K562 (cell line): ENCODE results near the gene SMIM29. TPM values are rescaled to one million over a fixed set of nuclear protein-coding genes. Genes with fewer than 3 reads are reported as not detected.

Experiments used
- BRCA1 ChIP-seq, 2 experiments: fragments of 450-650 bp in 1 of 2; sonication (generic) in 1 of 2; formaldehyde crosslinking in 1 of 2; IDR thresholded peaks; 2 replicates each; pipeline versions ENCODE4 v1.5.0 to v1.6.1; 2017 to 2020; ENCODE audit warnings: mild to moderate bottlenecking in 1 of 2, missing genetic modification reagents in 1 of 2
- CC2D1A ChIP-seq: fragments of 450-650 bp; IDR thresholded peaks from 2 replicates; pipeline ENCODE4 v1.6.1; 2017; ENCODE audit warnings: mild to moderate bottlenecking
- CXXC5 ChIP-seq: fragments of 250-450 bp; sonication (Bioruptor Pico); IDR thresholded peaks from 2 replicates; pipeline ENCODE4 v1.8.0; 2022; ENCODE audit warnings: inconsistent platforms, mild to moderate bottlenecking, moderate library complexity
- DDX20 ChIP-seq: fragments of 450-650 bp; IDR thresholded peaks from 2 replicates; pipeline ENCODE4 v1.6.1; 2016; ENCODE audit warnings: missing genetic modification characterization, low read depth, mild to moderate bottlenecking, missing compliant biosample characterization, moderate library complexity
- FOXM1 ChIP-seq, 2 experiments: fragments of 450-650 bp in 1 of 2; sonication (generic) in 1 of 2; formaldehyde crosslinking in 1 of 2; IDR thresholded peaks; 2 replicates each; pipeline versions ENCODE4 v1.6.1 to v1.9.0; 2017 to 2022; ENCODE audit warnings: low read depth in 2 of 2, mild to moderate bottlenecking in 2 of 2, missing genetic modification reagents in 1 of 2, moderate library complexity in 1 of 2
- GATAD2A ChIP-seq: fragments of 450-650 bp; IDR thresholded peaks from 2 replicates; pipeline ENCODE4 v1.6.1; 2017
- KDM2B ChIP-seq: fragments of 250-450 bp; sonication (Bioruptor Pico); IDR thresholded peaks from 2 replicates; pipeline ENCODE4 v1.8.0; 2021; ENCODE audit warnings: mild to moderate bottlenecking, moderate library complexity
- POLR2AphosphoS5 ChIP-seq: IDR thresholded peaks from 2 replicates; pipeline ENCODE4 v1.6.1; 2011; ENCODE audit warnings: mild to moderate bottlenecking, low read depth, low read length, moderate library complexity; ENCODE audit not compliant: control insufficient read depth, insufficient read depth
- RCOR1 ChIP-seq, 2 experiments: IDR thresholded peaks; 2 replicates each; pipeline ENCODE4 v1.6.1; 2012; ENCODE audit warnings: low read depth in 2 of 2, low read length in 2 of 2, borderline replicate concordance in 1 of 2, improper control_type of control experiment in 1 of 2
- SMC3 ChIP-seq: conservative IDR thresholded peaks from 2 replicates; pipeline ENCODE4 v1.6.1; 2011; ENCODE audit warnings: low read depth, low read length, improper control_type of control experiment; ENCODE audit not compliant: insufficient read depth
- SPI1 ChIP-seq: IDR thresholded peaks from 2 replicates; pipeline ENCODE4 v1.6.1; 2011; ENCODE audit warnings: low read depth, low read length, control low read depth, borderline replicate concordance
- THRB ChIP-seq: fragments of 450-650 bp; formaldehyde crosslinking; conservative IDR thresholded peaks from 2 replicates; pipeline ENCODE4 v1.4.0; 2022; ENCODE audit warnings: mild to moderate bottlenecking, missing genetic modification characterization
- ZNF583 ChIP-seq: fragments of 250-450 bp; sonication (Bioruptor Pico); IDR thresholded peaks from 2 replicates; pipeline ENCODE4 v1.4.0; 2020
- ZNF592 ChIP-seq: fragments of 450-650 bp; IDR thresholded peaks from 2 replicates; pipeline ENCODE4 v1.6.1; 2017; ENCODE audit warnings: antibody characterized with exemption, mild to moderate bottlenecking
- polyA plus RNA-seq, 8 experiments: library from polyadenylated mRNA; depleted of rRNA in 4 of 8; stranded (reverse) in 5 of 8; unstranded in 3 of 8; fragments of >200 nt; fragmentation: Nextera tagmentation in 2 of 8; fragmentation: Illumina TruSeq in 1 of 8; extraction: Ambion mirVana in 2 of 8; extraction: Trizol in 1 of 8; gene quantifications; 2 replicates each; pipeline versions ENCODE4 v1.2.1 to v1.2.3, GENCODE V29; 2011 to 2014; ENCODE audit warnings: inconsistent platforms in 1 of 8, missing spikeins in 1 of 8
- total RNA-seq, 7 experiments: library from RNA; depleted of rRNA in 6 of 7; stranded (reverse); fragments of >200 nt in 6 of 7; fragmentation: Illumina TruSeq in 2 of 7; extraction: Trizol in 2 of 7; gene quantifications; 2 replicates each; pipeline versions ENCODE4 v1.2.1 to v1.2.3, GENCODE V29; 2011 to 2021; ENCODE audit warnings: low replicate concordance in 1 of 7
- TF ChIP-seq, protein P1 (sequence below), 2 experiments: fragments of 200-800 bp in 1 of 2; sonication (Bioruptor generic) in 1 of 2; sonication (generic) in 1 of 2; formaldehyde crosslinking in 1 of 2; IDR thresholded peaks in 1 of 2; conservative IDR thresholded peaks in 1 of 2; 2 replicates each; pipeline versions ENCODE4 v1.5.0 to v1.6.1; 2016 to 2020; ENCODE audit warnings: missing compliant biosample characterization in 1 of 2, missing genetic modification characterization in 1 of 2, missing genetic modification reagents in 1 of 2

The SMIM29 gene
- total and polyA plus RNA-seq, 9 of the 15 experiments (the other 6 are each of a cell fraction or from before 2014, with no cell fraction given) = 6.5 to 36.7 (median 20.9) TPM

DNA sequence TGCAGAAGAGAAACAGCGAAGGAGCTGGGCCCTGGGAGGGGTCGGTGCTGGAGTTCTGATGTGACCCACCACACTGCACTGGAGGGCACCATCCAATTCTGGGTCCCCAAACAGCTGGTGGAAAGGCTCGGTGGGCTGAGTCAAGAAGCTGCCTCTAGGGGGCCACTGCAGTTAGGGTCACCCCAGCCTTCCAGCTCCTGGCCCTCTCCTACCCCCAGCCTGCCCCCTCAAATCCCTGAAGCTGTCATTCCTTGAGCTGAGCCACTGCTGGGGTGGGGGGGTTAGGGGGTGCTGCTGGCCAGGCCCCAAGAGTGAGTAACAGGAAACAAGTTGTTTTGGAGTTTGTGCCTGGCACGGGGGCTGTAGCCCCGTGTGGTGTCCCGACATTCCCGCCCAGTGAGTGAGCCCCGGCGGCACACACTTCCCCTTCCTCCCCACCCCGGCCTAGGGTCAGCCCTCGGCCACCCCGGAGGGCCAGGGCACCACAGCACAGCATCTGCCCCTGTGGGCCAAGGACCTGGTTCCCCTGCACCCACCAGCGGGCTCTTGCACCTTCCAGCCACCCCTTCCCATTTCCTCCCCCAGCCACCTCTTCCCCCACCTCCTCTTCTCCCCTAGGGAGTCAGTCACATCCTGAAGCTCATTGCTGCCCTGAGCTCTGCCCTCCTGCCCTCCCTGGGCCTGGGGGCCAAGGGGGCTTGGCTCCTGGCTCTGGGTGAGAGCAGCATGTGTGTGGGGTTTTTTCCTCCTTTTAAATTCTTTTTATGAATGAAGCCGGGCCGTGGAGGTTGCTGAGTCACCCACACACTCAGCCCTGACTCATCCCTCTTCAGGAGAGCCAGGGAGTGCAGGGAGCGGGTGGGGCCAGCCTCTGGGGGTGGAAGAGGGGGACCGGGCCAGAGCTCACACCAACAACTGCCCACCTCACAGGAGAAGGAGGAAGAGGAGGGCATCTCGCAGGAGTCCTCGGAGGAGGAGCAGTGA, 4.6 kb downstream of the SMIM29 start (continued):
- TF ChIP-seq THRB (CRISPR knock-in tag) (peak; percentile 84; the same call in 1 of the 2 replicates), CXXC5 (CRISPR knock-in tag) (0 out of 2 replicates have a peak, but pooled peaks have one; percentile 27), ZNF583 (CRISPR knock-in tag) (no peak), CC2D1A (0 out of 2 replicates have a peak, but pooled peaks have one; percentile 10), RCOR1 (IDR thresholded peaks at IDR 0.05; ENCODE audit: borderline replicate concordance in 1 of 2, low read depth in 2 of 2, low read length in 2 of 2) (peak in 1 of 2 experiments; percentile 71; a peak in 1 of 4 replicates), FOXM1 (IDR thresholded peaks at IDR 0.05; ENCODE audit: low read depth) (peak; percentile 13; the same call in 1 of the 2 replicates), FOXM1 (CRISPR knock-in tag; IDR thresholded peaks at IDR 0.05; ENCODE audit: low read depth) (no peak), POLR2AphosphoS5 (peak; percentile 52), SPI1 (peak; percentile 40; the same call in 1 of the 2 replicates), GATAD2A (peak; percentile 71; the same call in 1 of the 2 replicates), BRCA1 (IDR thresholded peaks at IDR 0.05) (no peak), BRCA1 (CRISPR knock-in tag; IDR thresholded peaks at IDR 0.05) (no peak), SMC3 (0 out of 2 replicates have a peak, but pooled peaks have one; percentile 2), DDX20 (tag) (no peak), ZNF592 (peak; percentile 87), KDM2B (CRISPR knock-in tag) (no peak)
- TF ChIP-seq, protein P1, sequence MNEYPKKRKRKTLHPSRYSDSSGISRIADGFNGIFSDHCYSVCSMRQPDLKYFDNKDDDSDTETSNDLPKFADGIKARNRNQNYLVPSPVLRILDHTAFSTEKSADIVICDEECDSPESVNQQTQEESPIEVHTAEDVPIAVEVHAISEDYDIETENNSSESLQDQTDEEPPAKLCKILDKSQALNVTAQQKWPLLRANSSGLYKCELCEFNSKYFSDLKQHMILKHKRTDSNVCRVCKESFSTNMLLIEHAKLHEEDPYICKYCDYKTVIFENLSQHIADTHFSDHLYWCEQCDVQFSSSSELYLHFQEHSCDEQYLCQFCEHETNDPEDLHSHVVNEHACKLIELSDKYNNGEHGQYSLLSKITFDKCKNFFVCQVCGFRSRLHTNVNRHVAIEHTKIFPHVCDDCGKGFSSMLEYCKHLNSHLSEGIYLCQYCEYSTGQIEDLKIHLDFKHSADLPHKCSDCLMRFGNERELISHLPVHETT (CRISPR knock-in tag; conservative IDR thresholded peaks at IDR 0.05 in 1 of 2, IDR thresholded peaks at IDR 0.05 in 1 of 2) = no peak
